Left hindlimb (tissue), 1 donor: ENCODE measurements around the gene ALPL.
A peak's percentile ranks its signal among the peaks of the same experiment; 100 is the strongest.
"Not testable (repeated sequence)": the region's sequence is repeated elsewhere in the genome, so short reads cannot be mapped to it uniquely, and the experiment has no call there.

ENCODE experiments used
- DNase-seq: peaks from one replicate; pipeline ENCODE4 v3.0.0-alpha.2; 2018

The ALPL gene

GRCh38 chr1:21563971-21564370, 54.7 kb downstream of the ALPL start:
- no peak for DNase-seq

DNA sequence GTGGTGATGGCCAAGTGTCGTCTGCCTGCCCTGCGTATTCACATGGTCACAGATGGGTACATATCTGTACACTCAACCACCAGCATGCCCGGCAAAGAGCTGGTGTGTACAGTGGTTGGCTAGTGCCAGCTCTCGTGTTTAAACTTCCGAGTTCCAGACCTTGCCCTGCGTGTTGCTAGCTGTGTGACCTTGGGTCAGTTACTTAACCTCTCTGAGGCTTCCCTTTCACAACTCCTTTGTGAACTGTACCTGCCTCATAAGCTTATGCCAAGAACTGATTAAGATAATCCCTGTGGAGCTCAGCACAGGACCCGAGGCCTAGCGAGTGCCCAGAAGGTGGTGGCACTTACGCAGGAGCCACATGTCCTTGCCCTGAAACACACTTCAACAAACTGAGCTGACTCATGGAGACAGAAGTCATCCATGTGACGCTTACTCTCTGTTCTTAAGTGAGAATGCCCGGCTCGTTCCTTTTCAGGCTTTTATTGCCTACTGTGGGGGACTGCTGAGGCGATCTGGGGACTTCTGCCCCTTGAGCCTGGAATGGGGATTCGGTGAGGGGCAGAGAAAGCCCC, 55.4 kb downstream of the ALPL start:
- no peak for DNase-seq

DNA sequence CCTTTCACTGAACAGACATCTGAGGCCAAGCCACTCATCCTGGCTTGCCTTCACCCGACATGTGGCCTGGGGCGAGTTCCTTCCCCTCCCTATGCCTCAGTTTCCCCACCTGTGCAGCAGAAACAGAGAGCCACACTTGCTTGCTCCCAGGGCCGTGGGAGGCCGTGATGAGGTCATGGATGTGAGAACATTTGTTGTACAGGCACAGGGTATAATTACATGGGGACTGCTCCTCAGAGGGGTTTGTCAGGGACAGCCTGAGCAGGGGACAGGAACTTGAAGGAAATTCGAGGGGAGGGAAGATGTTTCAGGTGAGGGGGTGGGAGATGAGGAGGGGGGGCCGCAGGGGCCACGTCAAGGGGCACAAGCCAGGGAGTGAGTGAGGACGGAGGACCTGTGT, 56.1 kb downstream of the ALPL start:
- no peak for DNase-seq

GRCh38 chr1:21566361-21566760, 57.1 kb downstream of the ALPL start:
- DNase-seq = not testable (repeated sequence)

DNA sequence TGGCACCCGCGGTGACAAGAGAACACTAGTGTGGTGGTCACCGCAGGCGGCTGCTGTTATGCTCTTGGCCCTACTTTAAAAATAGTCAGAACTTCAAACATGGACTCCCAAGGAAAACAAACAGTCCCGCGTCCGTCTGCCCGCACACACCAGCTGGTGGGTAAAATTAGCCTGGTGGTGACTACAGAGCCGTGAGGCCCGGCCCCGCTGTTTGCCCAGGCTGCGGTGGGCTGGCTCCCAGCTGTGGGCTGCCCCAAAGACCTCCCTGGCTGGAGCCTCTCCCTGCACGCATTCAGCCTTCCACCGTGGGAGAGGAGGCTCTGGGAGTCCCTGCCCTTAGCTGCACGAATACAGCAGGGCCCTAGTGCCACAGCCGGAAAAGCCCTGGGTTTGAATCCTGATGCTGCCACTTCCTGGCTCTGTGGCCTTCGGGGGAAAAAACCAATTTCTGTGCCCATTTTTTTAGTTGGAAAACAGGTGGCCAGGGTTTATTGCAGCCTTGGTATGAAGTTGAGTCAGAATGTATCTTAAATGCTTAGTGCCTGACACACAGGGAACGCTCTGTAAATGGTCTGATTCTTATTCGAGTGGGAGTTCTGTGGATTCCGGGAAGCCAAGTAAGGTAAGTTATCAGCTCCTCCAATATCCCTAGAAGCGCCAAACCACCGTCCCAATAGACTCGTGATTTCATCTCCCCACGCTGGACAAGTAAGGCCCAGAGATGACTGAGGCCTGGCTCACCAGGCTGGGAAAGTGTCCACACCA, 58.2 kb downstream of the ALPL start:
- peak; percentile 73 for DNase-seq

DNA sequence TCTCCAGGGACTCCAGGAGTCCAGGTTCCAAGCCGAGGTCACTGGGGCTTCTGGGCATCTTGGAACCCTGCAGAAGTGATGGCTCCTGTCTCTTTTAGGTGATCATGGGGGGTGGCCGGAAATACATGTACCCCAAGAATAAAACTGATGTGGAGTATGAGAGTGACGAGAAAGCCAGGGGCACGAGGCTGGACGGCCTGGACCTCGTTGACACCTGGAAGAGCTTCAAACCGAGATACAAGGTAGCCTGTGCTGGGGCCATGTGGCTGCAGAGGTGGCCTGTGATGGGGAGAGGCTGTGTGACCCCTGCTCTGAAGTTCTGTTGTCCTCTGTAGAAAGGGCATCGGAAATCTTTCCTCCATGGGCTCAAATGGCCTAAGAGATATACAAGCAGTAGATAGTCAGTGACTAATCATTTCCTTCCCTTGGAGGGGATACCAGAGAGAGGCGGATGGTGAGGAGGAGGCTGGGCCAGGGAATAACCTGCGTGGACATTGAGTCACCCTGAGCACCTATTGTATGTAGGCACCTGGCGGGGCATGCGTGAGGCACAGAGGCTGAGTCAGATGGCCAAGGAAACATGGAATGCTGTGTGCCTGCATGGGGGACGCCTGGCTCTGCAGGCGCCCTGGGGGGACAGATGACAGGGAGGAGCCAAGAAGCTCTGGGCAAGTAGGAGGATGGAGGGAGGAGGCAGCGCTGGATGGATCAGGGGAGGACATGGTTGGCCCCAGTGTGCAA, 59.0 kb downstream of the ALPL start:
- DNase-seq = no peak

DNA sequence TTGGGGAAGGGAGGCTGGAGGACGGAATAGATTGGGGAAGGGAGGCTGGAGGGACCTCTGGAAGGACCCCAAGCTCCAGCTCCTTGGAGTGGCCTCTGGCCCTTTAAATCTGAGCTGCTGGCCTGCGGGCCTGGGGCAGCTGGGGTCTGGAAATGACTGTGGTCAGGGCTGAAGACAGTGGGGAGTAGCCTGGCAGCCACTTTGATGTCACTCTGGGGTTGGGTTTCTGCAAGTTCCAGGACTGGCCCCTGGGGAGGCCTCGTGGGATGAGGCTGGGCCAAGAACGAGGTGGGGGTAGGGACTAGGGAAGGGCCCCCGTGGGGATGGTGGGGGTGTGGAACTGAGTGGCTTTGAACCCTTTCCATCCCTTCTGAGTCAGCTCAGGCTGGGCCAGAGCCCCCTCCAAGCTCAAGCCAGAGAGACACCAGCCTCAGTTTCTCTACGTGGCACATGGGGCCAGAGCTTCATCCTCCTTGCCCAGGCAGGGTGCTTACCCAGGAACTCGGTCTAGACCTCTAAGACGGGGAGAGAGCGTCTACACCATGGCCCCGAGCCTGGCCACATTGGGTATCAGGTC, 59.7 kb downstream of the ALPL start:
- DNase-seq = no peak

GRCh38 chr1:21569820-21570527, 60.8 kb downstream of the ALPL start:
- DNase-seq = no peak

DNA sequence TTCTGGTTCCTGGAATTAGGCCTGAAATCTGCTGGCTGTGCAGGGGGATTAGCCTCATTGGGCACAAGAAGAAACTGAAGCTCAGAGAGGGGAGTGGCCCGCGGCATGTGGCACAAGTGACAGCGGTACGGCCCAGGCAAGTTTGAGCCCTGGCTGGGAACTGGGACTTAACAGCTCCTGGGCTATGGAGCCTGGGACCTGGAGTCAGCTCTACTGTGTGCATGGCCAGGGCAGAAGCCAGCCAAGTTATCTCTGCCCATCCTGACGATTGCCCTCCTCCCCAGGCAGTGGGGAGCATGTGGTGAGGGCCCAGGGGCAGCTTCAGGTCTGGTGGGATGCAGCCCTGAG, 61.3 kb downstream of the ALPL start:
- DNase-seq = no peak

DNA sequence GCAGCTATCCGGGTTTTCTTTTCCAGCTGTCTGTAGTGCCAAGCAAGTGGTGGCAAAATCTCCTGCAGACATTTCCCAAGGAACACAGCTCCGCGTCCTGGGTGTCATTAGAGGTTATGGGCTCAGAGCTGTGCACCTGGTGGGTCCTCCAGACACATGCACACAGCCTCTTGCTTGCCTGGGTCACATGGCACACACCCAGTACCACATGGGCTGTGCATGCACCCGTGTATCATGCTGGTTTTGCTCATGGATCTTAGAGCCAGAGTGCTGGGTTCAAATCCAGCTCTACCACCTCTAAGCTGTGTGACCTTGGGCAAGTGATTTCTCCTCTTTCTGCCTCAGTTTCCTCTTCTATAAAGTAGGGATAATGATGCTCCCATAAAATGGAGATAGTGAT, 61.7 kb downstream of the ALPL start:
- no peak for DNase-seq

DNA sequence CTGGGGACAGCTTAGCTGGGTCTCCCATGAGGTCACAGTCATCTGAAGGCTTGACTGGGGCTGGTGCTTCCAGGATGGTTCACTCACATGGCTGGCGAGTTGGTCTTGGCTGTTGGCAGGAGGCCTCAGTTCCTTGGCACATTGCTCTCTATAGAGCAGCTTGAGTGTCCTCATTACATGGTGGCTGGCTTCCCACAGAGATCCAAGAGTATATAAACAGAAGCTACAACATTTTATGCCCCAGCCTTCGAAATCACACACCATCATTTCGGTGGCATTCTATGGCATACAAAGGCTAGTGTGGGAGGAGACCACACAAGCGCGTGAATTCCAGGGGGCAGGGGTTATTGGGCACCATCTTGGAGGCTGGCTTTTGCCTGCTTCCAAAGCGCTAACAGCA, 63.0 kb downstream of the ALPL start:
- DNase-seq = no peak

- DNase-seq = no peak
Measured at GRCh38 chr1:21572735-21573277, 63.6 kb downstream of the ALPL start.

DNA sequence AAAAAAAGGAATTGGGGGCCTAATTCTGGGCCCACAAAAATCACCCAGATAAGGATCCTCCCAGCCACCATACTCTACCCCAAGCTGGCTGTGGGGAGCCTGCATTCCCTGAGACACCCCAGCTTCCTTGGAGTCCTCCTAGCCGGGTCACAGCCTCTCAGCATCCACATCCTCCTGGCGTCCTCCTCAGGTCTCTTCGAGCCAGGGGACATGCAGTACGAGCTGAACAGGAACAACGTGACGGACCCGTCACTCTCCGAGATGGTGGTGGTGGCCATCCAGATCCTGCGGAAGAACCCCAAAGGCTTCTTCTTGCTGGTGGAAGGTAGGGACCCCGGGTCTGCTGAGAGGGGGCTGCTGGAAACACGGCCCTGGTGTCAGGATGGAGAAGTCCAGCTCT, 64.3 kb downstream of the ALPL start:
- no peak for DNase-seq

- DNase-seq = peak; percentile 78
Measured at GRCh38 chr1:21573971-21574465, 64.8 kb downstream of the ALPL start.

GRCh38 chr1:21574466-21575151, 65.4 kb downstream of the ALPL start:
- DNase-seq = peak; percentile 80

- peak; percentile 35 for DNase-seq
Measured at GRCh38 chr1:21575351-21575942, 66.2 kb downstream of the ALPL start.

- DNase-seq = peak; percentile 21
Measured at GRCh38 chr1:21576031-21576797, 67.0 kb downstream of the ALPL start.

- DNase-seq = no peak
Measured at GRCh38 chr1:21576798-21577187, 67.6 kb downstream of the ALPL start.

GRCh38 chr1:21577324-21577723, 68.1 kb downstream of the ALPL start:
- DNase-seq = peak; percentile 23

DNA sequence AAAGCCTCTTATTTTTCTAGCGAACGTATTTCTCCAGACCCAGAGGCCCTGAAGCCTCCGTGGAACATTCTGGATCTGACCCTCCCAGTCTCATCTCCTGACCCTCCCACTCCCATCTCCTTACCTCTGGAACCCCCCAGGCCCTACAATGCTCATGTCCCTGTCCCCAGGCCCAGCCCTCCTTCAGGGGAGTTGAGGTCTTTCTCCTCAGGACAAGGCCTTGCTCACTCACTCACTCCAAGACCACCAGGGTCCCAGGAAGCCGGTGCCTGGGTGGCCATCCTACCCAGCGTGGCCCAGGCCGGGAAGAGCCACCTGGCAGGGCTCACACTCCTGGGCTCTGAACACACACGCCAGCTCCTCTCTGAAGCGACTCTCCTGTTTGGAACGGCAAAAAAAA, 68.7 kb downstream of the ALPL start:
- DNase-seq = peak; percentile 20

GRCh38 chr1:21579791-21580190, 70.6 kb downstream of the ALPL start:
- no peak for DNase-seq
